IPS-15b (cell line): Measurements from ENCODE around the gene ENHO.
A peak's percentile ranks its signal among the peaks of the same experiment; 100 is the strongest.
"Not testable (repeated sequence)": the region's sequence is repeated elsewhere in the genome, so short reads cannot be mapped to it uniquely, and the experiment has no call there.

Source experiments
- H3K27me3 ChIP-seq: one replicate; pipeline ENCODE4 v1.6.1; 2013; ENCODE audit warnings: low read length; ENCODE audit not compliant: control insufficient read depth, insufficient read depth
- H3K36me3 ChIP-seq: one replicate; pipeline ENCODE4 v1.6.1; 2013; ENCODE audit warnings: low read length; ENCODE audit not compliant: control insufficient read depth, insufficient read depth
- H3K4me1 ChIP-seq: one replicate; pipeline ENCODE4 v1.6.1; 2013; ENCODE audit warnings: mild to moderate bottlenecking, low read length; ENCODE audit not compliant: control insufficient read depth, insufficient read depth
- H3K4me3 ChIP-seq: one replicate; pipeline ENCODE4 v1.5.1; 2013; ENCODE audit warnings: low read depth, low read length
- H3K9ac ChIP-seq: one replicate; pipeline ENCODE4 v1.6.1; 2013; ENCODE audit warnings: low read depth, mild to moderate bottlenecking, low read length
- H3K9me3 ChIP-seq: one replicate; pipeline ENCODE4 v1.6.1; 2013; ENCODE audit warnings: mild to moderate bottlenecking, low read length; ENCODE audit not compliant: control insufficient read depth, insufficient read depth

Gene ENHO

GRCh38 chr9:34546102-34546833 is 23.5 kb upstream of the ENHO start:
- Histone ChIP-seq H3K27me3 (peaks cover 3% of the 10 kb centered on the region), H3K4me1 (no peaks in the 10 kb centered on the region), H3K4me3 (no peak overlapping the region), H3K9me3 (no peaks in the 10 kb centered on the region), H3K9ac (no peak overlapping the region), H3K36me3 (no peaks in the 10 kb centered on the region)

DNA sequence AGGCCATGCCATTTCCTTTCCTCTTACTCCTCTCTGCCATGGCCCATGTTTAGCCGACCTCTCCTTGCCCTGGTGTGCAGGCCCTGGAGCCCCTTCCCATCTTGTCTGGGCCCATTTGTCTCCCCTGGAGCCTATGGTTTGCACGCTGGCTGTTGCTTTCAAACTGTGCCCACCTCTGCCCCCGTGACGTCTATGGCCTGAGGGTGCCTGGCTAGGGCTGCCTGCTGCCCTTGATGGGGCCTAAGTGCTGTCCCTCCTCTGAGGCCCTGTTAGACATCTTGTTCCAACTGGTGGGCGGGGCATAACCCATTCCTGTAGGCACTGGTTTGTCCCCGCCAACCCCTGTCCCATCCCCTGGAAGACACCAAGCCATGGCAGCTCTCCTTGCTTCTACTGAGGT is 22.7 kb upstream of the ENHO start:
- H3K27me3 ChIP-seq, result peaks cover 3% of the 10 kb centered on the region
- no peak overlapping the region for H3K9ac ChIP-seq
- no peaks in the 10 kb centered on the region for H3K4me1 ChIP-seq
- no peaks in the 10 kb centered on the region for H3K36me3 ChIP-seq
- no peak overlapping the region for H3K4me3 ChIP-seq
- no peaks in the 10 kb centered on the region for H3K9me3 ChIP-seq

GRCh38 chr9:34544035-34544434 is 21.2 kb upstream of the ENHO start:
- Histone ChIP-seq H3K4me3 (no peak overlapping the region), H3K36me3 (no peaks in the 10 kb centered on the region), H3K27me3 (peaks cover 3% of the 10 kb centered on the region), H3K9ac (no peak overlapping the region), H3K4me1 (no peaks in the 10 kb centered on the region), H3K9me3 (no peaks in the 10 kb centered on the region)

DNA sequence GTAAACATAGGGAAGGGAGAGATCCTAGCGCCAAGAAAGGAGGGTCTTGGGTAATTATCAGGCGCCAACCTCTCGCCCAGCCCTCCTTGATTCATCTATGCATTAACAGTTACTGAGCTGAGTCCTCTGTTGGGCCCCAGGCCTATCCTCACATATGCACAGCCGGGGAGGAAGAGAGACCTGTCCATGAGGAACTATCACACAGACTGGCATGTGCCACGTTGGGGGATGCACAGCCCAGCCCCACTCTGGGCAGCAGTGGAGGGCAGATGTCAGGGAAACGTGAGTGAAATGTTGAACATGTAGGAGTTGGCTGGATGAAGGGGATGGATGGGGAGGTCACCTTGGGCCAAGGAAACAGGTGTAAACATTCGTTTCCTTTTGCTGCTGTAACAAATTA is 18.8 kb upstream of the ENHO start:
- H3K9ac ChIP-seq, result no peak overlapping the region
- H3K36me3 ChIP-seq, result no peaks in the 10 kb centered on the region
- no peaks in the 10 kb centered on the region for H3K4me1 ChIP-seq
- H3K4me3 ChIP-seq, result no peak overlapping the region
- H3K9me3 ChIP-seq, result no peaks in the 10 kb centered on the region
- no peaks in the 10 kb centered on the region for H3K27me3 ChIP-seq

DNA sequence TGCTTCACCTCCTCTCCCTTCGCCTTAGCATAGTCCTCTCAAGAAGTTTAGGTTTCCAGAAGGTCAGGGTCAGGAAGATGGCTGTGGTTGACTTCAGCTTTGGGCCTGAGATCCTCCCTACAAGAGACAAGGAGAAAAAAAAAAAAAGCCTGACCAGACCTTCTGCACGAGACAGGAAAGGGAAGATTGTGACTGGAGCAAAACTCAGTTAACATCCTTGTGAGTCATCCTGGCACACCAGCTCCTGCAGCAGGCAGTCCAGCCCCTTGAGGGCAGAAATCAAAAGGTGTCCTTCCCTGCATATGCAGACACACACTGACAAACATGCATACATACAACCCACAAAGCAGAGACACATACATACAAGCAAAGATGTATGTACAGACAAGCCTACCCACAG is 18.0 kb upstream of the ENHO start:
- Histone ChIP-seq H3K9ac (no peak overlapping the region), H3K4me1 (no peaks in the 10 kb centered on the region), H3K4me3 (no peak overlapping the region), H3K36me3 (no peaks in the 10 kb centered on the region), H3K27me3 (no peaks in the 10 kb centered on the region), H3K9me3 (no peaks in the 10 kb centered on the region)

DNA sequence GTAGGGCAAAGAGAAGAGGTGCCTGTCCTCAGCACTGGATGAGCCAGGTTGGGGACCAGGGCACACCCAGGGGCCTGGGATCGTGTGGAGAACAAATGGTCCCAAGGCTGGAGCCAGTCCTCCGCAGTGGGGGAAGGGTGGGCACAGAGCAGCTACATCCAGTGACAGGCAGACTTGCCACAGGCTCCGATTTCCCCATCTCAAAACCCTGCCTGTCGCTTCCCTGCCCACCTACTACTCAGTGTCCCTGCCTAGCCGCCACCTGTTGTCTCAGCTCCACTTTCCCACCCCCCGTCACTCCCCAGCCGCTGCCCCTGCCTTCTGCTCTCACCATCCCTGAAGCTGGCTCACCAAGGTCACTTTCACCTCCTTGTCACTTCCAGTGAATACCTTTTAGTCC is 13.9 kb upstream of the ENHO start:
- Histone ChIP-seq H3K9me3 (peaks cover 6% of the 10 kb centered on the region), H3K9ac (no peak overlapping the region), H3K4me3 (no peak overlapping the region), H3K4me1 (no peaks in the 10 kb centered on the region), H3K36me3 (no peaks in the 10 kb centered on the region), H3K27me3 (no peaks in the 10 kb centered on the region)

DNA sequence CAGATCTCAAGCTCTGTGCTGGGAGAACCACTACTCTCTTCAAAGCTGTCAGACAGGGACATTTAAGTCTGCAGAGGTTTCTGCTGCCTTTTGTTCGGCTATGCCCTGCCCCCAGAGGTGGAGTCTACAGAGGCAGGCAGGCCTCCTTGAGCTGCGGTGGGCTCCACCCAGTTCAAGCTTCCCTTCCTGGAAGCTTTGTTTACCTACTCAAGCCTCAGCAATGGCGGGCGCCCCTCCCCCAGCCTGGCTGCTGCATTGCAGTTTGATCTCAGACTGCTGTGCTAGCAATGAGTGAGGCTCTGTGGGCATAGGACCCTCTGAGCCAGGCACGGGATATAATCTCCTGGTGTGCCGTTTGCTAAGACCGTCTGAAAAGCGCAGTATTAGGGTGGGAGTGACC is 9.3 kb upstream of the ENHO start:
- not testable (repeated sequence) for H3K27me3 ChIP-seq, H3K4me3 ChIP-seq, H3K9me3 ChIP-seq, H3K4me1 ChIP-seq, H3K36me3 ChIP-seq, H3K9ac ChIP-seq

DNA sequence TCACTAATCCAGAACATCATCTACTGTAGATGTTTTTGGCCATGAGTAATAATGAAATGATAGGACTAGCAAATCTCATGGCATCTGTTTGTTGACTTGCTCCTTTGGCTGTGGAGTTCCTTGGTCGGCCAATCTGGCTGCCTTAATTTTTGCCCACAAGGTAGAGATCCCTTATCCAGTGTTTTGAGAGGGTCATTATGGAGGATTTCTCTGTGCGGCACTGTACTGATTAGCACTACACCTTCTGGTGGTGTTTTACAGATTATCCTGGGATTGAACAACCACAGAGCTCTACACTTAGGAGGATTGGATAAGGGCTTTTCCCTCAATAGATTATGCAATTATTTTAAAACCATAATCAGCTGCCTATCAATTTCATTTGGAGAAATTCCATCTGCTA is 3.2 kb upstream of the ENHO start:
- no peak overlapping the region for H3K4me3 ChIP-seq
- no peaks in the 10 kb centered on the region for H3K36me3 ChIP-seq
- H3K4me1 ChIP-seq, result peaks cover 8% of the 10 kb centered on the region
- H3K9ac ChIP-seq, result no peak overlapping the region
- H3K9me3 ChIP-seq, result no peaks in the 10 kb centered on the region
- H3K27me3 ChIP-seq, result peaks cover 29% of the 10 kb centered on the region

GRCh38 chr9:34524349-34524748 is 1.6 kb upstream of the ENHO start:
- Histone ChIP-seq H3K9me3 (no peaks in the 10 kb centered on the region), H3K27me3 (peaks cover 29% of the 10 kb centered on the region), H3K4me3 (no peak overlapping the region)

GRCh38 chr9:34522091-34522887 is 501 bp downstream of the ENHO start:
- no peaks in the 10 kb centered on the region for H3K9me3 ChIP-seq
- peaks cover 29% of the 10 kb centered on the region for H3K27me3 ChIP-seq
- H3K4me3 ChIP-seq, result peak overlapping the region; percentile 78
- no peaks in the 10 kb centered on the region for H3K36me3 ChIP-seq
- H3K9ac ChIP-seq, result peak overlapping the region; percentile 4
- H3K4me1 ChIP-seq, result peaks cover 8% of the 10 kb centered on the region

More at GRCh38 chr9:34524349-34524748, 1.6 kb upstream of the ENHO start:
- no peaks in the 10 kb centered on the region for H3K36me3 ChIP-seq
- peaks cover 8% of the 10 kb centered on the region for H3K4me1 ChIP-seq
- no peak overlapping the region for H3K9ac ChIP-seq

DNA sequence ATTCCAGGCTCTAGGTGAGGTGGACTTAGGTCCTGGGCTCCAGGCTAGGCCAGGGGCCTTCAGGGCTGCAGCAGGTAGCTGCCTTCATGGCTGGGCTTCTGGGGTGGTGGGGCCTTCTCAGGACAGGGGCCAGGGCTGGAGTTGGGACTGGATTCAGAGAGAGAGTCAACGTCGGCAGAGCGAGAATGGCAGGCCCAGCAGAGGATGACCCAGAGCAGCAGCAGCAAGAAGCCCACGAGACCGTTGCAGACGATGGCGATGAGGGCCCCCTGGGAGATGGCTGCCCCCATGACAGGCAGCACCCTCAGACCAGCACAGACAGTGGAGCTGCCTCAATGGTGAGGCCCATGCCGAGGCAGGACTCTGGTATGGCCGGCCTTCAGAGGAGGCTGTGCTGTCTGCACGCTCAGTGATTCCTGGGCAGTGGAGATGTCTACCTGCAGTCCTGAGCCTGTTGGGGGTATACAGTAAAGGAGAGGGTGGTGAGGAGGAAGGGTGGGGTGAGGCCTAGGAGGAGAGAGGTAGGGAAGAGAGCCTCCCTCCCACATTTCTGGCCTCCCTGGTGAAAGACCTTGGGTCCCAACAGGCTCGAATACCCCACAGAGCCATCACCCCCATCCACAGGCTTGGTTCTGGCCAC is 1.3 kb downstream of the ENHO start:
- H3K4me1 ChIP-seq, result peaks cover 8% of the 10 kb centered on the region
- H3K9ac ChIP-seq, result no peak overlapping the region
- H3K27me3 ChIP-seq, result peaks cover 29% of the 10 kb centered on the region
- H3K4me3 ChIP-seq, result peak overlapping the region; percentile 78
- no peaks in the 10 kb centered on the region for H3K36me3 ChIP-seq
- H3K9me3 ChIP-seq, result no peaks in the 10 kb centered on the region
